Neuron (in vitro differentiated cells): ENCODE measurements around the gene IAH1.

Source experiments
- H2AFZ ChIP-seq: one replicate; pipeline ENCODE4 v1.6.1; 2013; ENCODE audit warnings: low read depth, mild to moderate bottlenecking, inconsistent platforms, low read length, moderate library complexity
- H3K27me3 ChIP-seq: one replicate; pipeline ENCODE4 v1.6.1; 2013; ENCODE audit warnings: low read length; ENCODE audit not compliant: insufficient read depth
- H3K36me3 ChIP-seq: one replicate; pipeline ENCODE4 v1.6.1; 2013; ENCODE audit warnings: low read length; ENCODE audit not compliant: insufficient read depth
- H3K4me1 ChIP-seq: one replicate; pipeline ENCODE4 v1.6.1; 2013; ENCODE audit warnings: low read length; ENCODE audit not compliant: insufficient read depth
- H3K4me3 ChIP-seq: 2 replicates; pipeline ENCODE4 v1.5.1; 2013; ENCODE audit warnings: mild to moderate bottlenecking, low read length, moderate library complexity
- H3K9me3 ChIP-seq: one replicate; pipeline ENCODE4 v1.6.1; 2013; ENCODE audit warnings: low read length

Gene IAH1

GRCh38 chr2:9474361-9475057 is at the start of gene IAH1:
Gene IAH1 (plus strand): TSS chr2:9474551. CDS start chr2:9474567, 16 bp downstream.
- Histone ChIP-seq H3K36me3 (peaks cover 49% of the 10 kb centered on the region), H3K4me3 (no peak within 1 kb of the TSS), H3K4me1 (no peaks in the 10 kb centered on the region), H3K9me3 (peaks cover 4% of the 10 kb centered on the region), H2AFZ (no peak within 1 kb of the TSS), H3K27me3 (no peaks in the 10 kb centered on the region)

- H3K36me3 ChIP-seq = peaks cover 57% of the 10 kb centered on the region
- H3K4me3 ChIP-seq = no peak overlapping the region
Measured at GRCh38 chr2:9428965-9429577, 45.3 kb upstream of the IAH1 start.

GRCh38 chr2:9430316-9431293 is 43.7 kb upstream of the IAH1 start:
- Histone ChIP-seq H3K36me3 (peaks cover 71% of the 10 kb centered on the region), H3K9me3 (no peaks in the 10 kb centered on the region), H2AFZ (no peak overlapping the region), H3K27me3 (no peaks in the 10 kb centered on the region), H3K4me1 (no peaks in the 10 kb centered on the region), H3K4me3 (no peak overlapping the region)

More at GRCh38 chr2:9428965-9429577, 45.3 kb upstream of the IAH1 start:
- no peaks in the 10 kb centered on the region for H3K9me3 ChIP-seq
- peaks cover 14% of the 10 kb centered on the region for H3K4me1 ChIP-seq
- H2AFZ ChIP-seq = no peak overlapping the region
- H3K27me3 ChIP-seq = no peaks in the 10 kb centered on the region

GRCh38 chr2:9434489-9434888 is 39.9 kb upstream of the IAH1 start:
- Histone ChIP-seq H3K27me3 (no peaks in the 10 kb centered on the region), H3K36me3 (peaks cover 91% of the 10 kb centered on the region), H2AFZ (no peak overlapping the region), H3K4me1 (no peaks in the 10 kb centered on the region), H3K9me3 (peaks cover 8% of the 10 kb centered on the region), H3K4me3 (no peak overlapping the region)

- Histone ChIP-seq H3K4me1 (no peaks in the 10 kb centered on the region), H3K4me3 (no peak overlapping the region), H3K27me3 (no peaks in the 10 kb centered on the region), H3K9me3 (peaks cover 8% of the 10 kb centered on the region), H2AFZ (no peak overlapping the region), H3K36me3 (peaks cover 84% of the 10 kb centered on the region)
Measured at GRCh38 chr2:9439536-9439935, 34.8 kb upstream of the IAH1 start.

- Histone ChIP-seq H3K27me3 (no peaks in the 10 kb centered on the region), H3K4me3 (no peak overlapping the region), H3K9me3 (peaks cover 8% of the 10 kb centered on the region), H3K4me1 (no peaks in the 10 kb centered on the region), H3K36me3 (peaks cover 85% of the 10 kb centered on the region), H2AFZ (no peak overlapping the region)
Measured at GRCh38 chr2:9440058-9440727, 34.2 kb upstream of the IAH1 start.

GRCh38 chr2:9441556-9441955 is 32.8 kb upstream of the IAH1 start:
- Histone ChIP-seq H3K36me3 (peaks cover 84% of the 10 kb centered on the region), H3K4me3 (no peak overlapping the region), H3K4me1 (no peaks in the 10 kb centered on the region), H3K27me3 (no peaks in the 10 kb centered on the region), H2AFZ (no peak overlapping the region), H3K9me3 (peaks cover 5% of the 10 kb centered on the region)

- Histone ChIP-seq H3K36me3 (peaks cover 81% of the 10 kb centered on the region), H3K9me3 (no peaks in the 10 kb centered on the region), H2AFZ (no peak overlapping the region), H3K4me3 (no peak overlapping the region), H3K27me3 (no peaks in the 10 kb centered on the region), H3K4me1 (no peaks in the 10 kb centered on the region)
Measured at GRCh38 chr2:9443526-9443925, 30.8 kb upstream of the IAH1 start.

- Histone ChIP-seq H3K4me3 (no peak overlapping the region), H3K4me1 (no peaks in the 10 kb centered on the region), H3K36me3 (peaks cover 79% of the 10 kb centered on the region), H3K9me3 (no peaks in the 10 kb centered on the region), H3K27me3 (no peaks in the 10 kb centered on the region), H2AFZ (no peak overlapping the region)
Measured at GRCh38 chr2:9445089-9445488, 29.3 kb upstream of the IAH1 start.

- no peaks in the 10 kb centered on the region for H3K4me1 ChIP-seq
- no peaks in the 10 kb centered on the region for H3K9me3 ChIP-seq
- H3K4me3 ChIP-seq = no peak overlapping the region
- peaks cover 70% of the 10 kb centered on the region for H3K36me3 ChIP-seq
- no peaks in the 10 kb centered on the region for H3K27me3 ChIP-seq
- H2AFZ ChIP-seq = no peak overlapping the region
Measured at GRCh38 chr2:9451231-9451630, 23.1 kb upstream of the IAH1 start.

- Histone ChIP-seq H3K4me1 (no peaks in the 10 kb centered on the region), H2AFZ (no peak overlapping the region), H3K4me3 (no peak overlapping the region), H3K27me3 (no peaks in the 10 kb centered on the region), H3K9me3 (no peaks in the 10 kb centered on the region), H3K36me3 (peaks cover 64% of the 10 kb centered on the region)
Measured at GRCh38 chr2:9460441-9461017, 13.8 kb upstream of the IAH1 start.

- Histone ChIP-seq H3K4me3 (no peak overlapping the region), H3K9me3 (no peaks in the 10 kb centered on the region), H3K27me3 (no peaks in the 10 kb centered on the region), H2AFZ (no peak overlapping the region), H3K36me3 (peaks cover 60% of the 10 kb centered on the region), H3K4me1 (no peaks in the 10 kb centered on the region)
Measured at GRCh38 chr2:9461079-9461478, 13.3 kb upstream of the IAH1 start.
